GM21723 (cell line): ENCODE data around the gene RAPGEF2.
A peak's percentile ranks its signal among the peaks of the same experiment; 100 is the strongest.
"Not testable (repeated sequence)": the region's sequence is repeated elsewhere in the genome, so short reads cannot be mapped to it uniquely, and the experiment has no call there.

Source experiments
- ATAC-seq: cut with Tn5 transposase; IDR thresholded peaks from one replicate; pipeline ENCODE4 v1.9.1; 2021; ENCODE audit warnings: mild to moderate bottlenecking, moderate library complexity; ENCODE audit not compliant: unreplicated experiment

The RAPGEF2 gene

GRCh38 chr4:159097144-159097543, 5.7 kb upstream of the RAPGEF2 start:
- ATAC-seq, result no peak

GRCh38 chr4:159097785-159098184, 5.1 kb upstream of the RAPGEF2 start:
- ATAC-seq, result no peak

GRCh38 chr4:159098482-159099127, 4.3 kb upstream of the RAPGEF2 start:
- ATAC-seq, result no peak

GRCh38 chr4:159101988-159102621, 774 bp upstream of the RAPGEF2 start:
- no peak for ATAC-seq

GRCh38 chr4:159103384-159103990, 608 bp downstream of the RAPGEF2 start:
- peak; percentile 32 for ATAC-seq

GRCh38 chr4:159104694-159105414, 2.0 kb downstream of the RAPGEF2 start:
- no peak for ATAC-seq

- no peak for ATAC-seq
Measured at GRCh38 chr4:159105761-159106243, 2.9 kb downstream of the RAPGEF2 start.

- no peak for ATAC-seq
Measured at GRCh38 chr4:159106636-159107035, 3.8 kb downstream of the RAPGEF2 start.

- no peak for ATAC-seq
Measured at GRCh38 chr4:159107203-159107925, 4.5 kb downstream of the RAPGEF2 start.

GRCh38 chr4:159108124-159108523, 5.2 kb downstream of the RAPGEF2 start:
- no peak for ATAC-seq

GRCh38 chr4:159110961-159111360, 8.1 kb downstream of the RAPGEF2 start:
- no peak for ATAC-seq

- ATAC-seq, result no peak
Measured at GRCh38 chr4:159111416-159111815, 8.5 kb downstream of the RAPGEF2 start.

GRCh38 chr4:159113366-159113765, 10.5 kb downstream of the RAPGEF2 start:
- not testable (repeated sequence) for ATAC-seq

GRCh38 chr4:159116098-159116497, 13.2 kb downstream of the RAPGEF2 start:
- not testable (repeated sequence) for ATAC-seq

GRCh38 chr4:159116693-159117092, 13.8 kb downstream of the RAPGEF2 start:
- ATAC-seq, result not testable (repeated sequence)

- ATAC-seq, result no peak
Measured at GRCh38 chr4:159117564-159117963, 14.7 kb downstream of the RAPGEF2 start.

- ATAC-seq, result no peak
Measured at GRCh38 chr4:159117968-159118367, 15.1 kb downstream of the RAPGEF2 start.

GRCh38 chr4:159121371-159121770, 18.5 kb downstream of the RAPGEF2 start:
- ATAC-seq, result no peak

GRCh38 chr4:159126716-159127115, 23.8 kb downstream of the RAPGEF2 start:
- ATAC-seq, result no peak

GRCh38 chr4:159127745-159128518, 25.1 kb downstream of the RAPGEF2 start:
- no peak for ATAC-seq
